Prostate gland (tissue), 2 donors: ENCODE data around the gene ITPRIP. TPM values are rescaled to one million over a fixed set of nuclear protein-coding genes. Genes with fewer than 3 reads are reported as not detected.

ENCODE experiments used
- DNase-seq: peaks from one replicate; pipeline ENCODE4 v3.0.0-alpha.2; 2019; ENCODE audit warnings: low spot score
- H3K27ac ChIP-seq, 2 donors: fragments of 200-600 bp; sonication (generic); 2 replicates each; pipeline ENCODE4 v1.5.1; 2017 to 2019
- H3K27me3 ChIP-seq: fragments of 200-600 bp; sonication (generic); replicated peaks from 2 replicates; pipeline ENCODE4 v1.5.1; 2019; ENCODE audit not compliant: insufficient read depth
- H3K36me3 ChIP-seq, 2 donors: fragments of 200-600 bp; sonication (generic); 1 replicate in 1 of 2; 2 replicates in 1 of 2; pipeline versions ENCODE4 v1.5.1 to v1.8.1; 2017 to 2019
- H3K4me1 ChIP-seq: fragments of 200-600 bp; sonication (generic); replicated peaks from 2 replicates; pipeline ENCODE4 v1.5.1; 2019
- H3K4me3 ChIP-seq, 2 donors: fragments of 200-600 bp; sonication (generic); 2 replicates each; pipeline ENCODE4 v1.5.1; 2017 to 2019
- H3K9me3 ChIP-seq: fragments of 200-600 bp; sonication (generic); 2 replicates; pipeline ENCODE4 v1.5.1; 2017
- POLR2A ChIP-seq: fragments of 450-650 bp; IDR thresholded peaks from one replicate; pipeline ENCODE4 v1.6.1; 2016; ENCODE audit warnings: antibody characterized with exemption, mild to moderate bottlenecking
- POLR2AphosphoS5 ChIP-seq: sonication (generic); formaldehyde crosslinking; IDR thresholded peaks from one replicate; pipeline ENCODE4 v1.6.1; 2017; ENCODE audit warnings: antibody characterized with exemption
- WGBS: methylation state at CpG from one replicate; pipeline ENCODE4 v1.1.5; 2018; 5-methylcytosine and 5-hydroxymethylcytosine counted together
- intact Hi-C: fragments of 100-400 bp; cut with DNase I; formaldehyde crosslinking; loops from one replicate; pipeline ENCODE4 v1.14.2; 2022
- total RNA-seq, 2 donors: library from RNA; depleted of rRNA; stranded (reverse); fragments of >200 nt; gene quantifications; one replicate each; pipeline ENCODE4 v1.1.0, GENCODE V29; 2016
- TF ChIP-seq, protein P1 (sequence below), 4 experiments: fragments of 200-600 bp in 2 of 4; fragments of 450-650 bp in 2 of 4; sonication (generic) in 2 of 4; IDR thresholded peaks; 1 replicate in 3 of 4; 2 replicates in 1 of 4; pipeline ENCODE4 v1.5.1; 2016 to 2019; ENCODE audit warnings: antibody characterized with exemption in 4 of 4, mild to moderate bottlenecking in 2 of 4, moderate library complexity in 2 of 4

The ITPRIP gene
- total RNA-seq, 2 donors from 2014 or later: 12.5 to 35.8 TPM

DNA sequence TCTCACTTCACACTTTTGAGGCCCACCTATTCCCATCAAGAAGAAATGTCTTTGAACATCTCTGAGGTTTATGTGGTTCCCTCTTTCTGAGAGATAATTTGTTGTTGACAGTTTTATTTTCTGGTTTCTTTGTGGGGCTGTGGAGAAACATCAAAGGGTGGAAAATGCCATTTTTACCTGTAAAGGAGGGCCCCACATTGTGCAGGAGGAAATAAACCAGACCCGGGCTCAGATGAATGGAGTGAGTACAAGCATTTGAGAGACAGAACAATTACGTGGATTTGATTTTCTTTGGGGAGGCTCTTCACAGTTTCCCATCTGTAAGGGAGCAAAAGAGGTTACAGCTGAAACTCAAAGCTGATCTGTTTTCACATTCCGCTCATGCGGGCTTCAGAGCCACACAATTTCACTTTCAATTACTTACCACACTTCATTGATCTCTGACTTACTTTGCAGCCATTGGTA, 29.8 kb downstream of the ITPRIP start:
- WGBS: 72% methylated on average over 4 of the region's 4 CpGs
- TF ChIP-seq, protein P1, sequence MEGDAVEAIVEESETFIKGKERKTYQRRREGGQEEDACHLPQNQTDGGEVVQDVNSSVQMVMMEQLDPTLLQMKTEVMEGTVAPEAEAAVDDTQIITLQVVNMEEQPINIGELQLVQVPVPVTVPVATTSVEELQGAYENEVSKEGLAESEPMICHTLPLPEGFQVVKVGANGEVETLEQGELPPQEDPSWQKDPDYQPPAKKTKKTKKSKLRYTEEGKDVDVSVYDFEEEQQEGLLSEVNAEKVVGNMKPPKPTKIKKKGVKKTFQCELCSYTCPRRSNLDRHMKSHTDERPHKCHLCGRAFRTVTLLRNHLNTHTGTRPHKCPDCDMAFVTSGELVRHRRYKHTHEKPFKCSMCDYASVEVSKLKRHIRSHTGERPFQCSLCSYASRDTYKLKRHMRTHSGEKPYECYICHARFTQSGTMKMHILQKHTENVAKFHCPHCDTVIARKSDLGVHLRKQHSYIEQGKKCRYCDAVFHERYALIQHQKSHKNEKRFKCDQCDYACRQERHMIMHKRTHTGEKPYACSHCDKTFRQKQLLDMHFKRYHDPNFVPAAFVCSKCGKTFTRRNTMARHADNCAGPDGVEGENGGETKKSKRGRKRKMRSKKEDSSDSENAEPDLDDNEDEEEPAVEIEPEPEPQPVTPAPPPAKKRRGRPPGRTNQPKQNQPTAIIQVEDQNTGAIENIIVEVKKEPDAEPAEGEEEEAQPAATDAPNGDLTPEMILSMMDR (IDR thresholded peaks at IDR 0.05): no peak
- no peak for TF ChIP-seq POLR2AphosphoS5
- no peak for TF ChIP-seq POLR2A
- no peak overlapping the region for H3K27ac ChIP-seq
- peaks cover 12% of the 10 kb centered on the region for H3K4me1 ChIP-seq
- no peaks in the 10 kb centered on the region for H3K9me3 ChIP-seq
- no peak overlapping the region for H3K4me3 ChIP-seq
- H3K36me3 ChIP-seq: no peaks in the 10 kb centered on the region
- intact Hi-C loops: loop anchor here (5.0 kb wide), 1 partner anchor 44 kb away; the partner anchor contains the start of gene CFAP58
- DNase-seq: no peak
- no peaks in the 10 kb centered on the region for H3K27me3 ChIP-seq

DNA sequence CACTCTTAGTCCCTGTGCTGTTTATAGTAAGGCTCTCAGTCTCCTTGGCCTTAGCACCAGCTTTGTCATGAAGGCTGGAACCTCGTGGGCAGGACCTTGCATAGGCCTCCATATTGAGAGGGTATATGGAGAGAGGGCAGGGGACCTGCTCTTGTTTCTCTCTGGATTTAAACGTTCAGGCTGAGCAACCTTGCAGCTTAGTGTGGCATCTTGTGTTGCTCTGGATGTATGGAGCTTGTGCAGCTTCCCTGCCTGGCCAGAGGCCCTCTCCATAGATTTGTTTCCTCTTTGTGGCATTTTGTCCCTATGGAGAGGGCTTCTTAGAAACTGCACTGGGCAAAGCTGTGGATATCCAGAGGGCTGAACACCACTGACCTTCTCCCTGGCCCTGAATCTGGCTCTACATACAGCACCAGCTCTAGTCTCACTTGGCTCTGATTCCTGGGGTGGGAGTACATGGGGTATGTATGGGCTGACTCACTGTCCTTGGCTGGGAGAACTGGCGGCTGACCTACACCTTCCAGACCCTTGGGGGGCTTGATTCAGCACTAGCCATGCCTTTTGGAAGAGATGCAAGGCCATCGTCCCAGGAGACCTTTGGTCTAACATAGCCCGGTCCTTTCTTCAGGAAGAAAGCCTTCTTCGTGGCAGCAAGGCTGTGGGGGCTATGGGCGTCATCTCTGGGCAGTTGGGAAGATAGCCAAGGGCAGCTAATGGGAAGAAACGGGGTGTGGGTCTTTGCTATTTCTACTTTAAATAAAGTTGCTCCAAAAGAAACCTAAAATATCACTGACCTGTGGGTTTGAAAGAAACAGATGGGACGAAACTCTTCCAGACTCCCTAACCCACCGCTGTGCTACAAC, 30.5 kb downstream of the ITPRIP start:
- WGBS: 70% methylated on average over 10 of the region's 10 CpGs
- intact Hi-C loops: loop anchor here (5.0 kb wide), 1 partner anchor 44 kb away; the partner anchor contains the start of gene CFAP58
- Histone ChIP-seq H3K36me3 (no peaks in the 10 kb centered on the region), H3K27ac (no peak overlapping the region), H3K27me3 (no peaks in the 10 kb centered on the region), H3K4me1 (peaks cover 12% of the 10 kb centered on the region), H3K4me3 (no peak overlapping the region), H3K9me3 (no peaks in the 10 kb centered on the region)
- DNase-seq: no peak
- TF ChIP-seq POLR2AphosphoS5 (no peak), POLR2A (no peak)
- TF ChIP-seq, protein P1 (IDR thresholded peaks at IDR 0.05): no peak

DNA sequence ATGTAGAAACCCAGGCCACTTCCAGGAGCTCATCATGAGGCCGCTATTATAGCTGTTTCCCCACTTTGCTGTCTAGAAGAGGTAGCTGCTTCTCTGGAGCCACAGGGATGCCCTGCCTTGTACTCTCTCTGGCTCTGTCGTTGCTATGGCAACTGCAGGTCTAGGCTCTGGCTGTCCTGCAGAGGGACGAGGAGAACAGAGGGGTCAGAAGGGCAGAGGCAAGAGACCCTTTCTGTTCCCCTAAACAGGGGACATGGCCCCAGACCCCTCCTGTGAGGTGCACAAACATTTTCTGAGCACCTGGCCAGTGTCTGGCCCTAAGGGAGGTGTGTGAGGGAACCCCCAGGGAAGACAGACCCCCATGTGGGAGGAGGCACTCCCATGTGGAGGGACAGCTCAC, 31.4 kb downstream of the ITPRIP start:
- TF ChIP-seq POLR2A: no peak
- TF ChIP-seq, protein P1 (IDR thresholded peaks at IDR 0.05): no peak
- no peak for TF ChIP-seq POLR2AphosphoS5
- peaks cover 12% of the 10 kb centered on the region for H3K4me1 ChIP-seq
- intact Hi-C loops: loop anchor here (5.0 kb wide), 1 partner anchor 45 kb away; the partner anchor contains the start of gene CFAP58
- no peaks in the 10 kb centered on the region for H3K36me3 ChIP-seq
- no peak overlapping the region for H3K27ac ChIP-seq
- no peaks in the 10 kb centered on the region for H3K9me3 ChIP-seq
- no peaks in the 10 kb centered on the region for H3K27me3 ChIP-seq
- DNase-seq: no peak
- H3K4me3 ChIP-seq: no peak overlapping the region
- 71% methylated on average over 3 of the region's 3 CpGs for WGBS

DNA sequence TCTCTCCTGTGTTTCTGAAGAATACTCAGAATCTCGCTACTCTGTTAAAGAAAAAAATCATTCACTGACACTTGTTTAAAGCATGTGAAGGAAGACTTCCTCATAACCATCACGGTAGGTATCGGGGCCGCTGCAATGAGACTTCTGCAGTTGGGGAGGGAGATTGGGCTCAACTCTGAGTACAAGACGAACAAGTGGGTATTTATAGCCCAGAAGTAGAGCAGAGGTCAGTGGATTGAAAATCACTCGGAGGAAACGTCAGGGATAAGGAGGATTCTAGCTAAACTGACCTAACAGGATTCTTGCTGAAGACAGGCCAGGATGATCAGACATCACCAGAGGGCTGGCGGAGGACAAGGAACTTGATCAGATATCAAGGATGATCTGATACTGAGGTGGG, 33.3 kb downstream of the ITPRIP start:
- Histone ChIP-seq H3K27ac (peak overlapping the region in 1 of 2 donors; percentile 38), H3K36me3 (no peaks in the 10 kb centered on the region), H3K4me3 (no peak overlapping the region), H3K9me3 (no peaks in the 10 kb centered on the region), H3K4me1 (peaks cover 15% of the 10 kb centered on the region), H3K27me3 (no peaks in the 10 kb centered on the region)
- 30% methylated on average over 8 of the region's 8 CpGs for WGBS
- no peak for DNase-seq
- intact Hi-C loops: loop anchor here (5.0 kb wide), 1 partner anchor 47 kb away; the partner anchor contains the start of gene CFAP58
- TF ChIP-seq, protein P1 (IDR thresholded peaks at IDR 0.05): no peak
- TF ChIP-seq POLR2A: no peak
- no peak for TF ChIP-seq POLR2AphosphoS5
